G401.6 (cell line): ENCODE results near the gene TSPAN9.

Experiments
- FAIRE-seq: peaks from 2 replicates; lab custom pipeline; 2012; peaks lifted over from hg19 to GRCh38; lab: Jason Lieb, UNC

The TSPAN9 gene

DNA sequence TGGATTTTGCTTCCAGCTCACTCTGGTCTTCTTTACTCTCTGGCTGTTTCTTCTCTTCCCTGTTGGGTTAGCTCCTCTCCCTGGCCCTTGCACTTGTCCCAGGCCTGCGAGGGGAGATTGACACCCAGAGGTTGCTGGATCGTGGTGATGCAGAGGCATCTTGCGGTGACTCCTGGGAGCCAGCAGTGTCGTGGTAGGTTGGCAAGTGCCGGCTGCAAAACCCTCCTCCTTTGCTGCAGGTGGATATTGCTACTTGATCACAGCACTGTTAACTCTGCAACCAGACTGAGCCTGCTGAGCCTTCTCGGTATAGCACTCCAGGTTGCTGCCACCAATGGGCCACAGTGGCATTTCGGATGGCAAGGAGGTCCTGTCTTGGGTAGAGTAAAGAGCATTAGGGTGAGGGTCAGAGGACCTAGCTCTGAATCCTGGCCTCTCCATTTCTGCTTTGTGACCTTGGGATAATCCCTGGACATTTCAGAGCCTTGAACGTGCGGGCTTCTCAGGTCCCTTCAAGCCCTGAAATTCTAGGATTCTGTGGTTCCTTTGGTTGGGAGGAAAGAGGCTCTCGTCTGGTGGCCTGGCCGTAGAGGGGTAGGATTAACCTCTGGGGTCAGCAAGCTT is 87.4 kb downstream of the TSPAN9 start:
- FAIRE-seq, result no peak

GRCh38 chr12:3165078-3165980 is 88.2 kb downstream of the TSPAN9 start:
- FAIRE-seq, result no peak

GRCh38 chr12:3167636-3168035 is 90.5 kb downstream of the TSPAN9 start:
- FAIRE-seq, result no peak

DNA sequence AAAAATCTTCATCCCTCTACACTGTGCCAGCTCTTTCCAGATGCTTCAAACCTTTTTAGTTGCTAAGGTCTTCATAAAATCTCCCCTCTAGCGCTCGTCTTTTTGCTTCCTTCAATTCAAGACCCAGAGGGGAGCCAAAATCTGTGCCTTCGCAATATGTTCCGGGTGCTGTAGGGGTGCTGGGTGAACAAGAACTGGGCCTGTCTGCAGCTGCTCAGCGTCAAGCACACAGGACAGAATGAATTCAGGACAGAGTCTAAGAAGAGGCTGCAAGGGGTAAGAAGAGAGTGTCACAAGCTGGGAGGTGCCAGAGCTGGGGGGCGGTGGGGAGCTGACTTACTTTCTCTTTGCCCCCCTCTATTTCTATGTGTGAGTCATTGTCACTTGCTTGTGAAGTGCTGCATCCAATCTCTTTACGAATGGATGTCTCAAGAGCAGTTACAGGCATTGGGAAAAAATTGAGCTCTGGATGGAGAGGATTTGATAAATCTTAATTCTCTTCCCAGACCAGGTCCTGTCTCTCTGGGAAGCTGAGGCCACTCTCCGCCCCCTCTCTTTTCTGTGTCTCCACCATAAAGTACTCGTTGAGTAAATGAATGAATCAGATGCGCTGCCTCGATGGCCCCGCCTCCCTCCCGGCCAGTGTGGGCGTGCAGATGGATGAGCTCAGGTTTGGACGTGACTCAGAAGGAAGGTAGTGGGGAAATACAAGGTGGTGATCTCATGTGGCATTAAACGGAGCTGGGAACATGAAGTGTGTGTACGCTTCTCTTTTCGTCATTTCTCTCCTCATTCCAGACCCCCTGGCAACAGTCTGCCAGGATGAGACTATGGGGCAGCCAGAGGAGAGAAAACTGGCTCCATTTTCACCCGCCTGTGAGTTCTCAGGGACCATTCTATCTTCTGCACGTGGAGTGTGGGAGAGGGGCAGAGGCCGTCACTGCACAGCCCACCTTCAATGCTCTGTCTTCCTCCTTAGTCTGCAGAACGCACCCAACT is 91.3 kb downstream of the TSPAN9 start:
- FAIRE-seq, result no peak

DNA sequence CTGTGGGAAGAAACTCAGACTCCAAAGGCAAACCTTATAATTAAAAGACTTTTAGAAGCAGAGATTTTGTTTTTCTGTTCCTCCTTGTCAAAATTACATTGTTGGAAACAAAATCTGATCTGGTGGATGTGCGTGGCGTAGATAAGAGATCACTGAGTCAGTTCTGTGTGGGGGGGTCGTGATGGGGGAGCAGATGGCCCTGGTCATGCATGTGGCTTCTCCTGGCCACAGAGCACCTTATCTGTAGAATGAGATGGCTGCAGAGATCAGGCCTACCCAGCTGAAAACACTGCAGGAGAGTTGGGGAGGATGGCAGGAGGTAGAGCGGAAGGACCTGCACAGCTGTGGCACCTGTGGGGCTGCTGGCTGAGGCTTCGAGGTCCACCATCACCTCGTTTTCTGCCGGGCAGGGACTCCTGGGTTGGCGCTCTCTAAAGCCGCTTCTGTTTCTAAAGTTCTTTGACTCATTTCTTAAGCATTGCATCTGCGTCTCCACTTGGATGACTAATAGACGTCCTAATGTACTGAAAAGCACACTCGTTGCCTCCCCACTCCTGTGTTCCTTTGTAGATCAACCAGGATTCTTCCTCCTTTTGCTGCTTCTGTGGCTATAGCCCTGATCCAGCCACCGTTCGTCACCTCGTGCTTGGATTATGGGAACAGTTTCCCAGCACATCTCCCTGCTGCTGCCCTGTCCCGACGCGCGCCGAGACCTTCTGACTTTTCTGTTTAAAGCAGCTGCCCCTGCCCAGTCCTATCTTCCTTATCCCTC is 93.4 kb downstream of the TSPAN9 start:
- no peak for FAIRE-seq

GRCh38 chr12:3171195-3171591 is 94.0 kb downstream of the TSPAN9 start:
- no peak for FAIRE-seq

GRCh38 chr12:3172124-3173007 is 95.2 kb downstream of the TSPAN9 start:
- no peak for FAIRE-seq

DNA sequence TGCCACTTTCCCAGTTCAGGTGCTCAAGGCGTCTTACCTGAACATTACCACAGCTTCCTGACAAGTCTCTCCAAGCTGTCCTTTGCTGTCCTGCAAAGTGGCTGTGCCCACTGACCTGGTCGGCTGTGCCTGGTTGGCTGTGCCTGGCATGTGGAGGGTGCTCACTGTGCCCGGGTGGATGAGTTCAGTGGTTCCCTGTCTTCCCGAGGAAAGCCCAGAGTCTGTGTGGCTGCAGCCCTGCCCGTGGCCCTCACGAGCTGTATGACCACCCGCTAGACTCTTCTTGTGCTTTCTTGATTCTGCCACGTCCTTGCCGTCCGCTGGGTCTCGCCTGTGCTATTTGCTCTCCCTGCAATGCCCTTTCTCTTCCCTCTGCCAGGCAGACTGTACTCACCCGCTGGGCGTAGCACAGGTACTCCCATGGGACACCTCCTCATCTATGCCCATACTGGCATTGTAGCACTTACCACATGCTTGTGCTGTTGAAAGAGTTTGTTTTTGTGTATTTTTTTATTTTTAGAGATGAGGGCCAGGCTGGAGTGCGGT is 95.9 kb downstream of the TSPAN9 start:
- no peak for FAIRE-seq

DNA sequence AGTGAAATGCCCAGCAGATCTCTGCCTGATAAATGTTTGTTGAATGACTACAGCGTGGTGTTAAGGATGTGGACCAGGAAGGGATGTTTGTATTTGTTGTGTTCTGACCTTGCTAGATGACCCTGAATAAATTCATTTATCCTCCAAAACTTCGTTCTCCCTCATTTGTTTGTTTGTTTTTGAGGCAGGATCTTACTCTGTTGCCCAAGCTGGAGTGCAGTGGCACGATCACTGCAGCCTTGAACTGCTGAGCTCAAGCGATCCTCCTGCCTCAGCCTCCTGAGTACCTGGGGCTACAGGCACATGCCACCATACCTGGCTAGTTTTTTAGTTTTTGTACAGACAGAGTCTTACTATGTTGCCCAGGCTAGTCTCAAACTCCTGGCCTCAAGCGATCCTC is 96.7 kb downstream of the TSPAN9 start:
- no peak for FAIRE-seq

- FAIRE-seq, result no peak
Measured at GRCh38 chr12:3175238-3175637, 98.1 kb downstream of the TSPAN9 start.

DNA sequence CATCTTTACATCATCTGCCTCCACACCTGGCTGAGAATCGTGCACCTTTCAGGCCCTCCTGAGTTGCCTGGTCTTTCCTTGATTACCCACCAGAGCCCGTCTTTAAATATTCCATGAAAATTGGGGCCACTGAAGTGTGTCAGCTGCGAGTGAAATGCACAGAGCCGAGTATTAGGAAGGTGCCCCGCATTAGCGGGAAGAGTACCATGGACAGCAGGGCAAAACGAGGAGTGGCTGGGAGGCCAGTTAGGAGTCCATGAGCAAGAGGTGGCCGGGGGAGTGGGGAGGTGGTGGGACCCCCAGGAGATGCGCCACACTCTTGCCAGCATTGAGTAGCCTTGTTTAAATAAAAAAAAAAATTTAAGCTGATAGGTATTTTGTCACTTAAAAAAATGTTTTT is 99.6 kb downstream of the TSPAN9 start:
- no peak for FAIRE-seq

DNA sequence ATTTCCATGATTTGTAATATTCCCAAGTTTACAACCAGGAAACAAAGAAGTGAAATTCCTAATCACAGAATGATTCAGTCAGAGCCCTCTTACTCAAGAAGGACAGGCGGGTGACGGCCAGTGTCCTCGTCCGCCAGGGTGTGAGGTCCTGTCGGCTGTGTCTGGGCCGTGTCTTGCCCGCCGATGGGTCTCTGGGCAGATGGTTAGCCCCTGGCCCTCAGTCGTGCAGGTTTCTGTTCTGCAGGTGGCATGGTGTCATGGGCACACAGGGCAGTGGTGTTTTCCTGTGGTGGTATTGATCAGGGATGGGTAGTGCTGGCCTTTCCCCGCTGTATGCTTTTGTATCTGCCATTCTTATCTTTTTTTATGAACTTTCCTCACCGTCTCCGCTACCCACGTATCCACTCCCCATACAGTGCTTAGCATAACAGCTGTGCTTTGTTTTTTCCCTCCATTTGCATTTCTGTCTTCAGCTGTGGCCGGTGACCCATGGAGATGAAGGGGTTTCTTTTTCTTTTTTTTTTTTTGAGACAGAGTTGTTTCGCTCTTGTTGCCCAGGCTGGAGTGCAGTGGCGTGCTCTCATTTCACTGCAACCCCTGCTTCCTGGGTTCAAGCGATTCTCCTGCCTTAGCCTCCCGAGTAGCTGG is 100.7 kb downstream of the TSPAN9 start:
- FAIRE-seq, result no peak

- no peak for FAIRE-seq
Measured at GRCh38 chr12:3178671-3179313, 101.6 kb downstream of the TSPAN9 start.

GRCh38 chr12:3179731-3180130 is 102.6 kb downstream of the TSPAN9 start:
- FAIRE-seq, result no peak

GRCh38 chr12:3182426-3182825 is 105.2 kb downstream of the TSPAN9 start:
- FAIRE-seq, result no peak

DNA sequence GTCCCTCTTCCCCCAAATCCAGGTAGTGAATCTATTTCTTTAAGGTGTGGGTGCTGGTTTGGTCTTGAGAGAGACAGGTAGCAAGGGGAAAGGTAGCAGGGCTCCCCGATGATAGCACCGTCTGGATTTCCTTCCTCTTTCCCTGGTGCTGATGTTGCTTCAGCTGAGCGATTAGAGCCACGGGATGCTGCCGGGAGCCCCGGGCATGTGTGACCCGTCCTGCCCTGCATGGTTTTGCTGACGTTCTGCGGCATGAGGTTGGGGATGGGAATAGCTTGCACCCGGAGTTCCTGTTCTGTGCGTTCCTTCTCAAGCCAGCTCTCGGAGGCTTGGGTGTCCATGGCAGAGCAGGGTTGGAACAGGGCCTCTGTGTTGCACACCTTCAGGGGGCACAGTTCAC is 107.3 kb downstream of the TSPAN9 start:
- no peak for FAIRE-seq

- FAIRE-seq, result no peak
Measured at GRCh38 chr12:3185260-3185870, 108.2 kb downstream of the TSPAN9 start.

DNA sequence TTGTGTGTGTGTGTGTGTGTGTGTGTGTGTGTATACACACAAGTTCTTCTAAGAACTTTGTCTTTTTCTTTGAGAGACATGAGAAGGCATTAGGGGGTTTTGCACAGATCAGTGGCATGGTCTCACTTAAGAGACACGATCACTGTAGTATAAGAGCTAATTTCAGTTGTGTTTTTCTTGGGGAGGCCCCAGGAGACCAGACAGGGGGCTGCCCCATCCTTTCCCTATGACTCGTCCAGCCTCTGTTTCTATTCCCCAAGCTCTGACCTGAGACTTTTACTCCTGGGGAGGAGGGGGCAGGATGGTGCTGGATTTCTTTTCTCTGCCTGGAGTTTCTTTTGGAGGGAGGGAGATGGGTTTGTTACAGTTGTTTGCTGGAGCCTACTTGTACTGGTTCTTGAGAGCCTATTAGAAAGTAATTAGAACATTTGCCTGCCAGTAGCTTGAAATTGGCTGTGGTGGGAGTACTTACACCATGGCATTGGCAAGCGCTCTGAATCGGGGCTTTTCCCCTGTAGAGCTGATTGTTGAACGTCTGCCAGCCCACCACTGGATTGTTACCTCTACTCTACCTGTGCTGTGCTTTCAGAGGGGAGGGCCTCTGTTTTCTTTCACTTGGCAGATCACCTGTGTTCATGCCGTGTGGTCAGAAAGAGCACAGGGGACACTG is 109.5 kb downstream of the TSPAN9 start:
- FAIRE-seq, result no peak
